Stimulated activated CD8-positive, alpha-beta memory T cell treated with anti-CD3 and anti-CD28 coated beads, Interleukin-12 subunit alpha, Interleukin-12 subunit beta, amount 100 ng/mL, for 1 hour (primary cell): ENCODE results near the gene LIN28B.

Source experiments
- DNase-seq: peaks from one replicate; pipeline ENCODE4 v3.0.0-alpha.2; 2020; ENCODE audit warnings: low read depth

Gene LIN28B

GRCh38 chr6:105111871-105112270, 155.0 kb downstream of the LIN28B start:
- no peak for DNase-seq

GRCh38 chr6:105112577-105112976, 155.7 kb downstream of the LIN28B start:
- DNase-seq = no peak

GRCh38 chr6:105113422-105113821, 156.5 kb downstream of the LIN28B start:
- no peak for DNase-seq

- DNase-seq = no peak
These were observed 159.2 kb downstream of the LIN28B start for GRCh38 chr6:105116150-105116549.

- DNase-seq = no peak
These were observed 163.7 kb downstream of the LIN28B start for GRCh38 chr6:105120570-105120969.

- no peak for DNase-seq
These were observed 165.1 kb downstream of the LIN28B start for GRCh38 chr6:105121981-105122380.

- DNase-seq = no peak
These were observed 165.8 kb downstream of the LIN28B start for GRCh38 chr6:105122717-105123116.
